Nephron (organoid): ENCODE results near the gene MLST8.

Experiments used
- H3K27ac Mint-ChIP-seq, 3 experiments: 2 replicates each; pipeline ENCODE4 v1.8.0; 2020; ENCODE audit warnings: mixed read lengths in 3 of 3, mild to moderate bottlenecking in 2 of 3, moderate library complexity in 1 of 3
- H3K27me3 Mint-ChIP-seq: 2 replicates; pipeline ENCODE4 v1.8.0; 2021; ENCODE audit warnings: low read depth, mild to moderate bottlenecking, moderate library complexity, mixed read lengths
- H3K36me3 Mint-ChIP-seq: 2 replicates; pipeline ENCODE4 v1.8.0; 2020; ENCODE audit warnings: low read depth, mixed read lengths
- H3K4me1 Mint-ChIP-seq: 2 replicates; pipeline ENCODE4 v1.8.0; 2020; ENCODE audit warnings: mixed read lengths
- H3K4me3 Mint-ChIP-seq, 3 experiments: 2 replicates each; pipeline ENCODE4 v1.8.0; 2020; ENCODE audit warnings: mild to moderate bottlenecking in 3 of 3, mixed read lengths in 3 of 3, moderate library complexity in 2 of 3
- H3K9me3 Mint-ChIP-seq: 2 replicates; pipeline ENCODE4 v1.8.0; 2020; ENCODE audit warnings: mixed read lengths
- CTCF ChIP-seq, 3 experiments: fragments of 200-600 bp; sonication (generic); IDR thresholded peaks; one replicate each; pipeline ENCODE4 v1.5.0; 2021; ENCODE audit warnings: antibody characterized with exemption in 3 of 3; ENCODE audit not compliant: unreplicated experiment in 3 of 3

The MLST8 gene

DNA sequence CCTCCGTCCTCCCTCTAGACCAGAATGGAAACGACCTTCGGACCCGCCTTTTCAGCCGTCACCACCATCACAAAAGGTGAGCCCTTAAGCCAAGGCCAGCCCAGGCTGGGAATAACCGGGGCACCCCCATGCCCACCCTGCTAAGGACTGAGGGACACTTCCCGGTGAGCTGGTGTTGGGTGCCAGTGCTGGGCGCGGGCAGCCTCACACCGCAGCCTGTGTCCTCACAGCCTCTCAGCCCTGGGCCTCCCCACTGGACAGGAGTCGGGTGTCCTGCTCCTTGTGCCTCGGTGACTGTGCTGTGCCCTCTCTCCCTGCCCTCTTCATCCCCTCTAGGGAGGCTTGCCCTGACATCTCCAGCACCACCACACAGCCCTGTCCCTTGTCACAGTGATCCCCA, 39.4 kb upstream of the MLST8 start:
- no peaks in the 10 kb centered on the region for H3K27me3 Mint-ChIP-seq
- no peak overlapping the region for H3K4me3 Mint-ChIP-seq
- no peaks in the 10 kb centered on the region for H3K4me1 Mint-ChIP-seq
- no peaks in the 10 kb centered on the region for H3K9me3 Mint-ChIP-seq
- no peak overlapping the region for H3K27ac Mint-ChIP-seq
- peaks cover 4% of the 10 kb centered on the region for H3K36me3 Mint-ChIP-seq
- no peak for TF ChIP-seq CTCF (IDR thresholded peaks at IDR 0.05; ENCODE audit: unreplicated experiment in 3 of 3)

GRCh38 chr16:2166263-2167067, 38.8 kb upstream of the MLST8 start:
- TF ChIP-seq CTCF (IDR thresholded peaks at IDR 0.05; ENCODE audit: unreplicated experiment in 3 of 3), result no peak
- no peaks in the 10 kb centered on the region for H3K4me1 Mint-ChIP-seq
- peaks cover 4% of the 10 kb centered on the region for H3K36me3 Mint-ChIP-seq
- H3K27me3 Mint-ChIP-seq, result no peaks in the 10 kb centered on the region
- H3K9me3 Mint-ChIP-seq, result no peaks in the 10 kb centered on the region
- H3K4me3 Mint-ChIP-seq, result no peak overlapping the region
- H3K27ac Mint-ChIP-seq, result no peak overlapping the region

DNA sequence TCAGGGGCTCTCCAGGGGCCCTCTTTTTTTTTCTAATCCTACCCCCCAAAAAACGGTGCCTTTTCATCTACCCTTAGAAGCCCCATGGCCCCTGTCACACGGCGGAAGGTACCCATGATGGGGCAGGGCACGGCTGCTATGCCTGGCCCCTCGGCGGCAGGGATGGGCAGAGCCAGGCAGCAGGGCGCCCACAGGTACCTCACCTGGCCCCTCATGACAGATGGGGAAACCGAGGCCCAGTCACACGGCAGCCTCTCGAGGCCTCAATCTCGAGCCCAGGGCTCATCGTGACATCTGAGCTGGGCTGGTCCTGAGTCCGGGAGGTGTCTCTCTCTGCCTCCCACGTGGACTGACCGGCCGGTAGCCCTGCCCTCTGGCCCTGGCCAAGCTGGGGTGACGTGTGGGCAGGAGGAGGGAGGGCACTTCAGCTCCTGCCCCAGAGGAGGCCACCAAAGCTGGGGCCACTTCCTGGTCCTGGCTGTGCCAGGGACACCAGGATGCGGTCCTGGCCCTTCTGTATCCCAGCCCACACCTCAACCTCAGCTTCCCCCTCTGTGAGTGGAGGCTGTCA, 38.1 kb upstream of the MLST8 start:
- Mint-ChIP-seq H3K4me3 (no peak overlapping the region), H3K36me3 (peaks cover 4% of the 10 kb centered on the region), H3K27ac (no peak overlapping the region), H3K27me3 (no peaks in the 10 kb centered on the region), H3K9me3 (no peaks in the 10 kb centered on the region), H3K4me1 (no peaks in the 10 kb centered on the region)
- no peak for TF ChIP-seq CTCF (IDR thresholded peaks at IDR 0.05; ENCODE audit: unreplicated experiment in 3 of 3)

GRCh38 chr16:2170080-2170479, 35.2 kb upstream of the MLST8 start:
- Mint-ChIP-seq H3K36me3 (peaks cover 12% of the 10 kb centered on the region), H3K27ac (no peak overlapping the region), H3K27me3 (no peaks in the 10 kb centered on the region), H3K9me3 (no peaks in the 10 kb centered on the region), H3K4me3 (no peak overlapping the region), H3K4me1 (no peaks in the 10 kb centered on the region)
- no peak for TF ChIP-seq CTCF (IDR thresholded peaks at IDR 0.05; ENCODE audit: unreplicated experiment in 3 of 3)

GRCh38 chr16:2170587-2171435, 34.4 kb upstream of the MLST8 start:
- Mint-ChIP-seq H3K27ac (no peak overlapping the region), H3K27me3 (no peaks in the 10 kb centered on the region), H3K36me3 (peaks cover 14% of the 10 kb centered on the region), H3K4me1 (no peaks in the 10 kb centered on the region), H3K4me3 (no peak overlapping the region), H3K9me3 (no peaks in the 10 kb centered on the region)
- no peak for TF ChIP-seq CTCF (IDR thresholded peaks at IDR 0.05; ENCODE audit: unreplicated experiment in 3 of 3)
